Right lobe of liver (tissue), 4 donors: ENCODE measurements around the gene ADIRF.

Experiments
- CTCF ChIP-seq, 4 donors: fragments of 200-600 bp in 3 of 4; fragments of 450-650 bp in 1 of 4; IDR thresholded peaks; one replicate each; pipeline versions ENCODE4 v1.5.1 to v1.8.0; 2016 to 2022; ENCODE audit warnings: antibody characterized with exemption in 4 of 4, mild to moderate bottlenecking in 2 of 4
- POLR2A ChIP-seq: fragments of 450-650 bp; IDR thresholded peaks from one replicate; pipeline ENCODE4 v1.6.1; 2017; ENCODE audit warnings: antibody characterized with exemption, mild to moderate bottlenecking
- donor health status: DM: no; HTN: no; CAD: no.
- donor health status: DM: no; HTN: no; CAD: no.
- donor health status: DM: no; HTN: yes; CAD: no.

DNA sequence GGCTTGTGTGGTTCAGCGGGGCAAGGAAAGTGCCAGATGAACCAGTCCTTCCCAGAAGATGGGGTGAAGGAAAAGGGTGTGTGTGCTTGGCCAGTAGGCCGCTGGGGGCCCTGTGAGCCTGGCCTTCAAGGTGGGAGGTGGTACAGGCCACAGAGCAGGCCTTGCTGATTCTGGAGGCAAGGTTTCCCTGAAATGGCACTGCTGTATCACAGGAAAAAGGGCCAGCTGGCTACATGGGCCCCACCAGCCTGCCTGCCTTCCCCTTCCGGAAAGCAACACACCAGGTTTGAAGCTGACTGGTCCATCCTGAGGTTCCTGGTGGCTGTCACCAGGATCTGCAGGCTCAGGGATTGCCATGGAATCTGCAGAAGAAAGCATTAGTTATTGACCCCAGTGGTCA is 23.4 kb upstream of the ADIRF start:
- TF ChIP-seq CTCF (IDR thresholded peaks at IDR 0.05) (no peak), POLR2A (no peak)
